Choroid plexus epithelial cell (primary cell): ENCODE measurements around the gene CRTC1.

Experiments used
- DNase-seq: peaks from one replicate; pipeline ENCODE4 v3.0.0-alpha.2; 2010; ENCODE audit warnings: low read depth
- H3K4me3 ChIP-seq: 2 replicates; pipeline ENCODE4 v1.5.1; 2011; ENCODE audit warnings: low read depth, mild to moderate bottlenecking, control low read depth, low read length, moderate library complexity
- TF ChIP-seq, protein P1 (sequence below): conservative IDR thresholded peaks from 2 replicates; pipeline ENCODE4 v1.5.1; 2011; ENCODE audit warnings: low read depth, mild to moderate bottlenecking, control low read depth, inconsistent platforms, low read length, moderate library complexity

The CRTC1 gene

DNA sequence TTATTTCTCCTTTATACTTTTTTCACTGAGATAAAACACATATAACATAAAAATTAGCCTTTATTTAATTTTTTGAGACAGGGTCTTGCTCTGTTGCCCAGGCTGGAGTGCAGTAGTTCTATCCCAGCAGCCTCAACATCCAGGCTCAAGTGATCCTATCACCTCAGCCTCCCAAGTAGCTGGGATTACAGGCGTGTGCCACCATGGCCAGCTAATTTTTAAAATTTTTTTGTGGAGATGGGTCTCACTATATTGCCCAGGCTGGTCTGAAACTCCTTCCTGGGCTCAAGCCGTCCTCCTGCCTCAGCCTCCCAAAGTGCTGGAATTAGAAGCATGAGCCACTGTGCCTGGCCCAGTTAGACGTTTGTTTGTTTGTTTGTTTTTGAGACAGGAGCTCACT lies 28.4 kb downstream of the CRTC1 start:
- H3K4me3 ChIP-seq, result no peak overlapping the region
- TF ChIP-seq, protein P1, sequence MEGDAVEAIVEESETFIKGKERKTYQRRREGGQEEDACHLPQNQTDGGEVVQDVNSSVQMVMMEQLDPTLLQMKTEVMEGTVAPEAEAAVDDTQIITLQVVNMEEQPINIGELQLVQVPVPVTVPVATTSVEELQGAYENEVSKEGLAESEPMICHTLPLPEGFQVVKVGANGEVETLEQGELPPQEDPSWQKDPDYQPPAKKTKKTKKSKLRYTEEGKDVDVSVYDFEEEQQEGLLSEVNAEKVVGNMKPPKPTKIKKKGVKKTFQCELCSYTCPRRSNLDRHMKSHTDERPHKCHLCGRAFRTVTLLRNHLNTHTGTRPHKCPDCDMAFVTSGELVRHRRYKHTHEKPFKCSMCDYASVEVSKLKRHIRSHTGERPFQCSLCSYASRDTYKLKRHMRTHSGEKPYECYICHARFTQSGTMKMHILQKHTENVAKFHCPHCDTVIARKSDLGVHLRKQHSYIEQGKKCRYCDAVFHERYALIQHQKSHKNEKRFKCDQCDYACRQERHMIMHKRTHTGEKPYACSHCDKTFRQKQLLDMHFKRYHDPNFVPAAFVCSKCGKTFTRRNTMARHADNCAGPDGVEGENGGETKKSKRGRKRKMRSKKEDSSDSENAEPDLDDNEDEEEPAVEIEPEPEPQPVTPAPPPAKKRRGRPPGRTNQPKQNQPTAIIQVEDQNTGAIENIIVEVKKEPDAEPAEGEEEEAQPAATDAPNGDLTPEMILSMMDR, result no peak
- no peak for DNase-seq

DNA sequence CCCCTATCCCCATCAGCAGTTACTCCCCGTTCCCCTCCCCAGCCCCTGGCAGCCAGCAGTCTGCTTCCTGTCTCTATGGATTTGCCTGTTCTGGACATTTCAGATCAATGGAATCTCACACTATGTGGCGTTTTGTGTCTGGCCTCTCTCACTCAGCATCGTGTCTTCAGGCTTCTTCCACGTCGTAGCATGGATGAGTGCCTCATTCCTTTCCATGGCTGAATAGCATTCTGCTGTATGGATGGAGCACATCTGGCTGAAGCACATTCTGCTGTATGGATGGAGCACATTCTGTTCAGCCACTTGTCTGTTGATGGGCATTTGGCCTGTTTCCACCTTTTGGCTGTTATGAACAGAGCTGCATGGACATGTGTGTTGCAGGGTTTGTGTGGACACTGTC lies 29.5 kb downstream of the CRTC1 start:
- TF ChIP-seq, protein P1, result no peak
- peak; percentile 17 for DNase-seq
- no peak overlapping the region for H3K4me3 ChIP-seq

- TF ChIP-seq, protein P1, result no peak
- no peak overlapping the region for H3K4me3 ChIP-seq
- DNase-seq, result no peak
These were observed 30.2 kb downstream of the CRTC1 start for GRCh38 chr19:18713550-18714117.

DNA sequence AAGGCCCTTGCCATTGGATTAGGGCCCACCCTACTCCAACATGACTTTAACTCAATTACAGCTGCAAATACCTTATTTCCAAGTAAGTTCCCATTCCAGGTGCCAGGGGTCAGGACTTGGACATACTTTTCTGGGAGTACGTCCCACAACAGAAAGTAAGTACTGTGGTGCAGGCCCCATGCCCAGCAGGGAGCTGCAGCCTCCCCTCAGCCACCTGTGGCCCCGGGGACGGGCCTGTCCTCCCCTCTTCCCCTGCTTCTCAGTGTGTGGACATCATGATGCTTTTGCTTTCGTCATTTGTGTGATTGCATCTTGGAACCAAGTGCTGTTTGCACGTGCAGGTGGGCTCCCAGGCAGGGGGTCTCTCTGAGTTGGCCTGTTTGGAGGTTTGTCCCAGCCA lies 31.9 kb downstream of the CRTC1 start:
- H3K4me3 ChIP-seq, result no peak overlapping the region
- TF ChIP-seq, protein P1, result no peak
- no peak for DNase-seq

GRCh38 chr19:18716857-18717256 lies 33.4 kb downstream of the CRTC1 start:
- TF ChIP-seq, protein P1, result no peak
- H3K4me3 ChIP-seq, result no peak overlapping the region
- no peak for DNase-seq

- no peak overlapping the region for H3K4me3 ChIP-seq
- TF ChIP-seq, protein P1, result no peak
- no peak for DNase-seq
These were observed 34.1 kb downstream of the CRTC1 start for GRCh38 chr19:18717601-18718000.

DNA sequence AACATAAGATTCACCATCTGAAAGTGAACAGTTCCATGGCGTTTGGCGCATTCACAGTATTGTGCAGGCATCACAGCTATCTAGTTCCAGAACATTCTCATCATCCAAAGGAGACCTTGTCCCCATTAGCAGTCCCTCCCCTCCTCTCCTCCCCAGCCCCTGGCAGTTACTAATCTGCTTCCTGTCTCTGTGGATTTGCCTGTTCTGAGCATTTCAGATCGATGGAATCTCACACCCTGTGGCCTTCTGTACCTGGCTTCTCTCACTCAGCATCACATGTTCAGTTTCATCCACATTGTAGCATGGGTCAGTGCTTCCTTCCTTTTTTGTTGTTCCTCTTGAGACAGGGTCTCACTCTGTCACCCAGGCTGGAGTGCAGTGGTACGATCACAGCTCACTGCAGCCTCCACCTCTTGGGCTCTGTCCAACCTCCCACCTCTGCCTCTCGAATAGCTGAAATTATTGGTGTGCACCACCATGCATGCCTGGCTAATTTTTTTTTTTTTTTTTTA lies 34.6 kb downstream of the CRTC1 start:
- no peak overlapping the region for H3K4me3 ChIP-seq
- TF ChIP-seq, protein P1, result no peak
- no peak for DNase-seq
